ENCODE data around the gene CHSY1. TPM values are rescaled to one million over a fixed set of nuclear protein-coding genes. Genes with fewer than 3 reads are reported as not detected.

Gene CHSY1
- total RNA-seq, 4 donors from 2014 or later, result 23.7 to 32.8 (median 29.9) TPM

DNA sequence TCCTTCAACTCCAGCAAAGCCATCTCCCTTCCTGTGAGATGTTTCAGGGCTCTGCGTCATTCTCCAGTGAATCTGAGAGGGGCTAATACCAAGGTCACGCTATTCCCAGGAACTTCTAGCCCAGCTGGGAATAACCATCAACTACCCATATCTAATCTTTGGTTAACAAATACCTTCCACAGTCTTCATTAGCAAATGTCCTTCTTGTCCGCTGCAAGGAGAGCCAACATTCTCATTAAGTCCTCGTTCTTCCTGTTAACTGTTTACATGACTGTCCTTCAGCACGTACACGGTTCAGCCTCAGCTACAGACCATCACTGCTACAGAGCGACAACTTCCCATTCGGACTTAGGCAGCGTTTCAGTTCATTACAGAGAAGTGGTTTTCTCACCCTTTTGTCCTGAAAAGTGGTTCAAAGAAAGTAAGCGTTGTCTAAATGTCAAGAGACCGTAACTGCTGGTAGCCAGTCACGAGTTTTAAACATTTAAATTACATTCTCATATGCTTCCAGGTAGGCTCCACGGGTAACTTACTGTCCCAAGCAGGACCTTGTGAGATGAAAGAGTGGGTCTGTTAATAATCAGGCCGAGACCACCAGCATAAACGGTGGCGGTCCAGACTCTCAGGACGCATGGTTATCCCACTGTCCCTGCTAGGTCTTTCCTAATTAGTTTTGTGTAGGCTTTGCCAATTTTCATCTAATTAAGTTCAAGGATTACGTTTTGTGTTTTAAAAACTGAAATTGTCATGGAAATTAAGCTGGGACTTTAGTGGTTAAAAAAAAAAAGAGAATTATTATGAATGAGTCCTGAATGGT, 63.8 kb downstream of the CHSY1 start:
- no peak overlapping the region for H3K4me3 ChIP-seq (ENCODE audit: low read depth, poor library complexity, severe bottlenecking)
- intact Hi-C loops (cut with DNase I; ENCODE audit: low total_unique reads), result no loop called here
- no peak for TF ChIP-seq POLR2A (IDR thresholded peaks at IDR 0.05)
- TF ChIP-seq, protein P1, sequence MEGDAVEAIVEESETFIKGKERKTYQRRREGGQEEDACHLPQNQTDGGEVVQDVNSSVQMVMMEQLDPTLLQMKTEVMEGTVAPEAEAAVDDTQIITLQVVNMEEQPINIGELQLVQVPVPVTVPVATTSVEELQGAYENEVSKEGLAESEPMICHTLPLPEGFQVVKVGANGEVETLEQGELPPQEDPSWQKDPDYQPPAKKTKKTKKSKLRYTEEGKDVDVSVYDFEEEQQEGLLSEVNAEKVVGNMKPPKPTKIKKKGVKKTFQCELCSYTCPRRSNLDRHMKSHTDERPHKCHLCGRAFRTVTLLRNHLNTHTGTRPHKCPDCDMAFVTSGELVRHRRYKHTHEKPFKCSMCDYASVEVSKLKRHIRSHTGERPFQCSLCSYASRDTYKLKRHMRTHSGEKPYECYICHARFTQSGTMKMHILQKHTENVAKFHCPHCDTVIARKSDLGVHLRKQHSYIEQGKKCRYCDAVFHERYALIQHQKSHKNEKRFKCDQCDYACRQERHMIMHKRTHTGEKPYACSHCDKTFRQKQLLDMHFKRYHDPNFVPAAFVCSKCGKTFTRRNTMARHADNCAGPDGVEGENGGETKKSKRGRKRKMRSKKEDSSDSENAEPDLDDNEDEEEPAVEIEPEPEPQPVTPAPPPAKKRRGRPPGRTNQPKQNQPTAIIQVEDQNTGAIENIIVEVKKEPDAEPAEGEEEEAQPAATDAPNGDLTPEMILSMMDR (IDR thresholded peaks at IDR 0.05), result no peak
- DNase-seq (ENCODE audit: low spot score in 2 of 2), result no peak
- 42 to 49% methylated on average over 18 of the region's 18 CpGs for WGBS, 2 donors

DNA sequence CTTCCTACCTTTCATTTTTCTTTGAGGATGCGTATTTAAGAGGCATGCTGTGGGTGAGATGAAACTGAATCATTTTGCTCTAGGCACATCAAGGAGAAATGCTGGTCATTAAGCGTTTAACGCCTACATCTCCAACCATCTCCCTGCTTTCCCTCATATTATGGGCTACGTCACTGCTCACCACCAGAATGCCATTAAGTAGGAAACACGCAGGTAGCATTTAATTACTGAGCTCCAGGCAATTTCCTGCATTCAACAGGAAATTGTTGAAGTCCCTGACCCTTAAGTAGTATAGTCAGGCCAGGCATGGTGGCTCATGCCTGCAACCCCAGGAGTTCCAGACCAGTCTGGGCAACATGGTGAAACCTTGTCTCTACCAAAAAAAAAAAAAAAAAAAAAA, 66.1 kb downstream of the CHSY1 start:
- no peak overlapping the region for H3K4me3 ChIP-seq (ENCODE audit: low read depth, poor library complexity, severe bottlenecking)
- 55 to 74% methylated on average over 5 of the region's 5 CpGs for WGBS, 2 donors
- no peak for DNase-seq (ENCODE audit: low spot score in 2 of 2)
- intact Hi-C loops (cut with DNase I; ENCODE audit: low total_unique reads), result no loop called here
- TF ChIP-seq, protein P1 (IDR thresholded peaks at IDR 0.05), result no peak
- no peak for TF ChIP-seq POLR2A (IDR thresholded peaks at IDR 0.05)

DNA sequence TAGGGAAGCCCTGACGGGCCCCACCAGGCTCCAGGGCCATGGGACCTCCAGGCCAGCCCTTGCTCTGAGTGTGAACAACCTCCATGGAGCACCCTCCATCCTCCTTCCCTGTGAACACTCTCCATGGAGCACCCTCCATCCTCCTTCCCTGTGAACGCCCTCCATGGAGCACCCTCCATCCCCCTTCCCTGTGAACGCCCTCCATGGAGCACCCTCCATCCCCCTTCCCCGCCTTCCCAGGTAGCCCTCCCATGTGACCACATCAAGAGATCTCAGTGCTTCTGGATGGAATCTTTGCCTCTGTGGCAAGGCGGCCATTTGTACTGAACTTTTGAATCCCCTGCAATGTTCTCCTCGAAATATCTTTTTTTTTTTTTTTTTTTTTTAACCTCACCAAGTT, 66.5 kb downstream of the CHSY1 start:
- intact Hi-C loops (cut with DNase I; ENCODE audit: low total_unique reads), result no loop called here
- no peak for DNase-seq (ENCODE audit: low spot score in 2 of 2)
- WGBS, 2 donors, result 84 to 85% methylated on average over 6 of the region's 6 CpGs
- H3K4me3 ChIP-seq (ENCODE audit: low read depth, poor library complexity, severe bottlenecking), result no peak overlapping the region
- TF ChIP-seq POLR2A (IDR thresholded peaks at IDR 0.05), result no peak
- TF ChIP-seq, protein P1 (IDR thresholded peaks at IDR 0.05), result no peak

DNA sequence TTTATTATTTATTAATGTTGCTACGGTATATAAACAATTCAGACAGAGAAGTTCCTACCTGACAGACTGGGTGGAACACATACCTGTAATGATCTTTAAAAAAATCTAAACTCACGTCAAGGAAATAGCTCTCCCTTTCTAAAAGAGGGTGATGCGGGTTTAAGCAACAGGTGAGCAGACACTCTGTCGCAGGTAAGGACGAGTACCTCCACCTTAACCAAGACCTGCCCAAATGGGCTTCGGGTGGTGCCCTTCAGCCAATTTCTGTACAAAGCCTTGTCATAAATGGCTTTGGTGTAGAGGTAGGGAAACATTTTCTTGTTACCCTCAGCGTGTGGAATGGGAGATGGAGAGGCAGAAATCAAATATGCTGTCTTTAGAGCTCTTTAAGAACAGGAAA, 67.0 kb downstream of the CHSY1 start:
- 62 to 64% methylated on average over 7 of the region's 7 CpGs for whole genome bisulfite sequencing, 2 donors
- no peak overlapping the region for H3K4me3 ChIP-seq (ENCODE audit: low read depth, poor library complexity, severe bottlenecking)
- TF ChIP-seq, protein P1 (IDR thresholded peaks at IDR 0.05), result no peak
- TF ChIP-seq POLR2A (IDR thresholded peaks at IDR 0.05), result no peak
- DNase-seq (ENCODE audit: low spot score in 2 of 2), result no peak
- intact Hi-C loops (cut with DNase I; ENCODE audit: low total_unique reads), result no loop called here

DNA sequence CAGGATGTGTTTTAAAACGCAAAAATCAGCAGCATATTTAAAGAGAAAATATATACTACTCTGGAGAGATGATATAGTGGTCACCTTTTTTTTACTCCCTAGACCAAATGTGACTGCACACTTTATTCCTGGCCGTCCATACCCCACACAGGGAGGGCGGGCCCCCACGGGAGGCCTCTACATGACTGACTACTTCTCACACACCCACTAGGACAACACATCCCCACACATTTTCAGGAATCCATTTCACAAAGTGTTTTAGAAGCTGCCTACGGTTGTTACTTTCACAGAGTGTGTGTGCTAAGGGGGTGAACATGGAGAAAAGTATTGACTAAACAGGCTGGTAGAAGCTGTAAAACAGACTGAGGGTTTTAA, 67.9 kb downstream of the CHSY1 start:
- no peak overlapping the region for H3K4me3 ChIP-seq (ENCODE audit: low read depth, poor library complexity, severe bottlenecking)
- no peak for DNase-seq (ENCODE audit: low spot score in 2 of 2)
- TF ChIP-seq, protein P1 (IDR thresholded peaks at IDR 0.05), result no peak
- TF ChIP-seq POLR2A (IDR thresholded peaks at IDR 0.05), result no peak
- intact Hi-C loops (cut with DNase I; ENCODE audit: low total_unique reads), result no loop called here
- WGBS, 2 donors, result 55 to 60% methylated on average over 5 of the region's 5 CpGs
